ENCODE data around the gene BCL11A.

The BCL11A gene

DNA sequence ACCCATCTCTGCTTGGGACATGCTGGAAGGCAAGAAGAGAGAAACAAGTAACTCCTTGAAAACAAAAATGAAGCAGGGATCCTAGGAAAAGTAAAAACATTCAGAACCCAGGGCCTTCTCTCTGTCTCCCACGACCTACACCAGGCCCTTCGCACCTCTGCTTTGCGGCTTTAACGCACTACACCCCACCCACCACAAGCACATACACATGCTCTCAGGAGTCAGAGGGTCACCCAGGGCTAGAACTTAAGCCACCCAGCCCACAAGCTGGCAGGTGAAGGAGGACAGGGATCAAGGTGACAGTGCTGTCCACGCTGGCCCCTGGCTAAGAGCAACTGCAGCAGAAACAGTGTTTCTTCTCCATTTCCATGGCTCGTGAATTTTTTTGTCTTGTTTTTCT lies 72.2 kb downstream of the BCL11A start:
- TF ChIP-seq, protein P1, sequence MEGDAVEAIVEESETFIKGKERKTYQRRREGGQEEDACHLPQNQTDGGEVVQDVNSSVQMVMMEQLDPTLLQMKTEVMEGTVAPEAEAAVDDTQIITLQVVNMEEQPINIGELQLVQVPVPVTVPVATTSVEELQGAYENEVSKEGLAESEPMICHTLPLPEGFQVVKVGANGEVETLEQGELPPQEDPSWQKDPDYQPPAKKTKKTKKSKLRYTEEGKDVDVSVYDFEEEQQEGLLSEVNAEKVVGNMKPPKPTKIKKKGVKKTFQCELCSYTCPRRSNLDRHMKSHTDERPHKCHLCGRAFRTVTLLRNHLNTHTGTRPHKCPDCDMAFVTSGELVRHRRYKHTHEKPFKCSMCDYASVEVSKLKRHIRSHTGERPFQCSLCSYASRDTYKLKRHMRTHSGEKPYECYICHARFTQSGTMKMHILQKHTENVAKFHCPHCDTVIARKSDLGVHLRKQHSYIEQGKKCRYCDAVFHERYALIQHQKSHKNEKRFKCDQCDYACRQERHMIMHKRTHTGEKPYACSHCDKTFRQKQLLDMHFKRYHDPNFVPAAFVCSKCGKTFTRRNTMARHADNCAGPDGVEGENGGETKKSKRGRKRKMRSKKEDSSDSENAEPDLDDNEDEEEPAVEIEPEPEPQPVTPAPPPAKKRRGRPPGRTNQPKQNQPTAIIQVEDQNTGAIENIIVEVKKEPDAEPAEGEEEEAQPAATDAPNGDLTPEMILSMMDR (IDR thresholded peaks at IDR 0.05; ENCODE audit: insufficient read depth, low read depth, low read length, missing control alignments) = no peak
- no peak for DNase-seq (ENCODE audit: low read depth)
- no peak overlapping the region for H3K4me3 ChIP-seq (ENCODE audit: low read depth, low read length)

GRCh38 chr2:60480089-60480773 lies 73.2 kb downstream of the BCL11A start:
- no peak for DNase-seq (ENCODE audit: low read depth)
- no peak overlapping the region for H3K4me3 ChIP-seq (ENCODE audit: low read depth, low read length)
- TF ChIP-seq, protein P1 (IDR thresholded peaks at IDR 0.05; ENCODE audit: insufficient read depth, low read depth, low read length, missing control alignments) = no peak

DNA sequence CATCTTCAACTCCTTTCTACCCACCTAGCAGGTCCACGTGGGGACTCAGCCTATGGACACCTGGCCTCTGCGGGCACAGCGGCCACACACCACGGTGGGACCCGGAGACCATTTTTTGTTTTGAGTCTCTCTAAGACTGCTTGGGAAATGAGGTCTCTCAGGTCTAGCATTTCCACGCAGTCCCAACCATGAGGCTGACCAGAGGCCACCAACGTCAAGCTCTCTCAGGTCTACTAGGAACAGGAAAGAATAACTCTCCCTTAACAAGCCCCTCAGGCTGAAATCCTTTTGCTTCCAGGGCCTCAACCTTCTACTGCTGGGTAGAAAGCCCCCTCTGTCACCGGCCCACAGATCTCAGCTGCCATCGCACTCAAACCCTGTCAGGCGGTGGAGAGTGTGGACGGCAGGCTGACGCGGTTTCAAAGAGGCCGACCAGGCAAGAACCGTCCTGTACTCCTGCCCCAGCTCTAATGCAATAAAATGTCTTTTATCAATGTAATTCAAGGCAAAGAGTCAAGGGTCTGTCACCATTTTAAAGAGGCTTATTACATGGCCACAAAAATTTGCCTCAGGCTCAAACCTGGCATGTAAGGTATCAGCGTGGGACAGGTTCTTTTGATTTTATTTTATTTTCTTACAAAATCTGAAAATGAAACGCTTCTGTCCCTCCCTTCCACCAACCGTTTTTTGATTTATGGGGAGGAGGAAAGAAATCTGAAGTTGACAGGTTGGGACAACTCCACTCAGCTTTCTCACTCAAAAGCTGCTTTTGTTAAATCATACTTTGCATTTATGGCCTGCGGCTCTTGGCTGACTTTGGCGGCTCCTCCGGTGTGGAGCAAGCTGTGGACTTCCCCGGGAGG lies 74.0 kb downstream of the BCL11A start:
- no peak overlapping the region for H3K4me3 ChIP-seq (ENCODE audit: low read depth, low read length)
- TF ChIP-seq, protein P1 (IDR thresholded peaks at IDR 0.05; ENCODE audit: insufficient read depth, low read depth, low read length, missing control alignments) = no peak
- DNase-seq (ENCODE audit: low read depth) = no peak

DNA sequence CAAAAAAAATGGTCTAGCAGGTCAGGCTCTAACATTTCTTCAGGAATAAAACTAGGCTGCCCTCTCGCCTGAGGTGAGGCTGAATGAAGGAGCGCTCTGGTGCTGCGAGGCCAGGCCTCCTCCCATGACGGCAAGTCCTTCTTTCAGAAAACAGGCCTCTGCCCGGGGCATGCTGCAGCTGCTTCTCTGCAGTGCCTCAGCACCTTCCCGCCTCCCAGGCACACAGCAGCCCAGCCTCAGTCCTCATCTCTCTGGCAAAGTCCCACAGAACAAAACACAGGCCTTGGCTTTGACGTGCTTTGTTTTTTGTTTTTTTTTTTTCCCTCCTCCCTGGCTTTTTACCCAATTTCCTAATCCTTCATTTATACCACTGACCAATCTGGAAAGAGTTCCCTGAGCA lies 74.8 kb downstream of the BCL11A start:
- TF ChIP-seq, protein P1 (IDR thresholded peaks at IDR 0.05; ENCODE audit: insufficient read depth, low read depth, low read length, missing control alignments) = no peak
- H3K4me3 ChIP-seq (ENCODE audit: low read depth, low read length) = no peak overlapping the region
- DNase-seq (ENCODE audit: low read depth) = no peak

GRCh38 chr2:60476206-60476954 lies 77.1 kb downstream of the BCL11A start:
- no peak overlapping the region for H3K4me3 ChIP-seq (ENCODE audit: low read depth, low read length)
- TF ChIP-seq, protein P1 (IDR thresholded peaks at IDR 0.05; ENCODE audit: insufficient read depth, low read depth, low read length, missing control alignments) = no peak
- DNase-seq (ENCODE audit: low read depth) = no peak

- H3K4me3 ChIP-seq (ENCODE audit: low read depth, low read length) = no peak overlapping the region
- no peak for DNase-seq (ENCODE audit: low read depth)
- TF ChIP-seq, protein P1 (IDR thresholded peaks at IDR 0.05; ENCODE audit: insufficient read depth, low read depth, low read length, missing control alignments) = no peak
These were observed 78.2 kb downstream of the BCL11A start for GRCh38 chr2:60475123-60475830.
